ACC112 (cell line): Measurements from ENCODE around the gene TRPM3.

Source experiments
- H2AFZ ChIP-seq: fragments of 200-600 bp; sonication (generic); one replicate; pipeline ENCODE4 v1.6.0; 2017; ENCODE audit warnings: antibody characterized with exemption, low read length; ENCODE audit not compliant: unreplicated experiment
- H3K27ac ChIP-seq: fragments of 200-600 bp; sonication (generic); 2 replicates; pipeline ENCODE4 v1.5.1; 2014; ENCODE audit warnings: low read depth, mild to moderate bottlenecking, antibody characterized with exemption, low read length, moderate library complexity
- H3K27me3 ChIP-seq: fragments of 200-600 bp; sonication (generic); 2 replicates; pipeline ENCODE4 v1.6.1; 2014; ENCODE audit warnings: mild to moderate bottlenecking, antibody characterized with exemption, low read length, moderate library complexity, mixed read lengths; ENCODE audit not compliant: insufficient read depth
- H3K36me3 ChIP-seq: fragments of 200-600 bp; sonication (generic); 2 replicates; pipeline ENCODE4 v1.6.1; 2016; ENCODE audit warnings: mild to moderate bottlenecking, antibody characterized with exemption, low read length, moderate library complexity, mixed read lengths; ENCODE audit not compliant: insufficient read depth
- H3K4me1 ChIP-seq: fragments of 200-600 bp; sonication (generic); one replicate; pipeline ENCODE4 v1.6.1; 2016; ENCODE audit warnings: low read length, mixed read lengths; ENCODE audit not compliant: insufficient read depth, unreplicated experiment, control insufficient read depth
- H3K4me3 ChIP-seq: fragments of 200-600 bp; sonication (generic); 2 replicates; pipeline ENCODE4 v1.5.1; 2014; ENCODE audit warnings: mild to moderate bottlenecking, low read depth, low read length
- H3K79me2 ChIP-seq: fragments of 200-600 bp; sonication (generic); one replicate; pipeline ENCODE4 v1.6.0; 2016; ENCODE audit warnings: low read length; ENCODE audit not compliant: control insufficient read depth, unreplicated experiment, insufficient read depth

The TRPM3 gene

DNA sequence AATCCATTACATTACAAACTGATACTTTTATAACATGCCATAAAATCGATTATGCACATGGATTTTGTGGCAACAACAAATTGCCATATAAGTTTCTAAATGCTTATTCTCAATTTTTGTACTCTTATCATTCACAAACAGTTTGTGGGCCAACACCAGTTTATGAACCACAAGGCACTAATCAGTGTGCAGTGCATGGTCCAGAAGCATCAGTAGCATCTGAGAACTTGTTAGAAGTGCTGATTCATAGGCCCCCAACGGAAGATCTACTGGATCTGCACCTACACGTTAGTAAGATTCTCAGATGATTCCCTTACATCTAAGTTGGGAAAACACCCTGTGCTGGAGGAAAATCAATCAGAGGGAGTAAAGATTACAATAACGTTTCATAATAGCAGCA, 242.8 kb downstream of the TRPM3 start:
- no peaks in the 10 kb centered on the region for H3K27me3 ChIP-seq
- H3K4me3 ChIP-seq = no peak overlapping the region
- H3K79me2 ChIP-seq = no peaks in the 10 kb centered on the region
- H3K4me1 ChIP-seq = peaks cover 12% of the 10 kb centered on the region
- no peak overlapping the region for H2AFZ ChIP-seq
- H3K27ac ChIP-seq = no peak overlapping the region
- no peaks in the 10 kb centered on the region for H3K36me3 ChIP-seq

DNA sequence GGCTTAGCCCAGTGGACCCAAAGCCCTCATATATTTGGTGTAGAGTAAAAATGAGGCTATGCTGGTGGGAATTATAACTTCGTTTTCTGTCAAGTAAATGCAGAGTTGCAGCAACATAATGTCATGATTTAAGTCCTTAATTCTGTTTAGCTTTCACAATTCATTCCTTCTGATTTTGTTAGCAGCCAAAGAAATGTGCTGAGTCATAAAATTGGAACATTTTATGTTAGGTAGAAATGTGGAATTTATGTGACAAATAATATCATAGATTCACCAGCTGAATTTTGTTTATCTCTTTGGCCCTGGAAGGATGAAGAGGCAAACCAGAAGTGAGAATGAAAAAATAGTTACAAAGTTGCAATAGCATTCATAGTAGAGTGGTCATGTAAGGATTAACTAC, 247.0 kb downstream of the TRPM3 start:
- Histone ChIP-seq H2AFZ (peak overlapping the region; percentile 37), H3K79me2 (no peaks in the 10 kb centered on the region), H3K4me3 (no peak overlapping the region), H3K27me3 (no peaks in the 10 kb centered on the region), H3K36me3 (no peaks in the 10 kb centered on the region), H3K4me1 (peaks cover 19% of the 10 kb centered on the region), H3K27ac (peak overlapping the region; percentile 35; the same call in 1 of the 2 replicates)

DNA sequence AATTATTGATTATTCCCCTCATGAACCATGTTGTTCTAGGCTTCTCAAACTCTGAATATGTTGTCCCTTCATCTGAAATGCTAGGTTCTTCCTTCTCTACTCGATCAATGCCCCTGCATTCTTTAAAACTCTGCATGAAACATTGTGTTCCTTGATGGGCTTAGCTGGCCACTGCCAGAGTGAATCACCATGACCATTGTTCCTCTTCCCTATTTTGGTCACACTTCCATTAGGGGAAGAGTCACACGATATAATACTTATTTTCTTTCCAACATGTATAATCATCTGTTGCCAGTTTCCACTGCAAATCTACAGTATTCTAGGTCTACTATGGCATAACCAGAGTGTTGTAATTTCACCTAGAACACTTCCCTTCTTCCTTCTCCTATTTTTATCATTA, 247.9 kb downstream of the TRPM3 start:
- H2AFZ ChIP-seq = peak overlapping the region; percentile 53
- no peaks in the 10 kb centered on the region for H3K79me2 ChIP-seq

DNA sequence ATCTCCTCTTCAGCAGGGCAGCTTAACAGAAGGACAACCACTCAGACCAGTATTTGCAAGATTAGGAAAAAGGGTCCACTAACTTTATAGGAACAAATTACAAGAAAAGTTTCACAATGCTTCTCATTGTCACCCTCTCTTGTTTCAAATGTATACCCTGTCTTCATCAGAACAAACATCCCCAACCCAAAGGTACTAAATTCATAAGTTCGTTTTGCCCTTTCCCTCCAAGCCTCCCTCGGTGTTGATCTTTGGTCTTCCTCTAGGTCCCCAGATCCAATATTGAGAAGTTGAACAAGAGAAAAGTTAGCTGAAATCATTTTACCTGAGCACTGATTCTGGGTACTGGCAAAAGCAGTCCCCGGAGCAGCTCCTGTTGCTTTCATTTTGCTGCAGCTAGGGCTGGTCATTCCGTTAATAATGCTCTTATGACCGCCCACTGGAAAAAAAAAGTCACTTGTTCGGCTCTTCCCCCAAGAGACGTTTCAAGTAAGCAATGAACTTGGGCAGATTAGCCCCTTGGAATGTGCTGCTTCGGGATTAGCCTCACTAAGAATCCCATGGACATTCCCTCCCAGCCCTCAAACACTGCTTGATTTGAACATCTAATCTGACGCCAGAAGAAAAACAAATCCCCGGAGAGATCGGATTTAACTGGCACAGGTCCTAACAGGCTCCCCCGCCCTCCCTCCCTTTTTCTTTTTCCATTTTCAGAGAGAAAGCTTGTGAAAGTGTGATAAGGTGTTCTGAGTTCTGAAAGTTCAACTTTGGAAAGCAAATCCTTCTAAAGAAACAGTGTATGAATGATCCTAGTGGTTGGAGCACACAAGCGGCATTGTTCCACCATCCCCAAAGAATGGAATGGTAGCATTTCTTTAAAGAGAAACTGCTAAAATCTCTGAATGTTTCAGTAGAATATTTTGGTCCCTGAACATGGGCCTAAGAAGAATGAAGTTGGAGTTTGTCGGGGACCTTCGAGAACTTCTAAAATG, 252.5 kb downstream of the TRPM3 start:
- H3K4me1 ChIP-seq = peaks cover 10% of the 10 kb centered on the region
- H3K27ac ChIP-seq = no peak overlapping the region
- no peaks in the 10 kb centered on the region for H3K36me3 ChIP-seq
- H2AFZ ChIP-seq = peak overlapping the region; percentile 71
- H3K79me2 ChIP-seq = no peaks in the 10 kb centered on the region
- H3K27me3 ChIP-seq = no peaks in the 10 kb centered on the region
- H3K4me3 ChIP-seq = peak overlapping the region; percentile 83

More for the DNA sequence above, 247.9 kb downstream of the TRPM3 start:
- H3K27me3 ChIP-seq = no peaks in the 10 kb centered on the region
- peak overlapping the region; percentile 16; the same call in 1 of the 2 replicates for H3K27ac ChIP-seq
- H3K4me1 ChIP-seq = peaks cover 19% of the 10 kb centered on the region
- 0 out of 2 replicates have a peak overlapping the region, but pooled peaks have one; percentile 4 for H3K4me3 ChIP-seq
- H3K36me3 ChIP-seq = no peaks in the 10 kb centered on the region

DNA sequence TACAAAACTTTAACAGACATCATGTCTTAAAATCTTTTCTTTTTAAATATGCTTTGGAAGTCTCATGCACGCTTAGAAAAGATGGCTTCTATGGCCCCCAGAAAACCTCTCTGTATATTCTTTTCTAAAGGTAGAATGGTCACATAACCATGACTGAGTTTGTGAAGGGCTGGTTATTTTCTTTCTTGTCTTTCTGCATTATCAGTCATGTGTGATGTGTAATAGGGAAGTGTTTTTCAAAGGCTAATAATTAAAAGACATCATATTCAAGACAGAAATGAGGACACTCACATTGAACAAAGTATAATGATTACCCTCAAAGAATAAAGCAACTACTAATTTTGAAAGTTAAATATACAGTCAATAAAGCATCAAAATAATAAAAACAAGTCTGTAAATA, 253.4 kb downstream of the TRPM3 start:
- H3K27me3 ChIP-seq = no peaks in the 10 kb centered on the region
- no peak overlapping the region for H3K27ac ChIP-seq
- H3K79me2 ChIP-seq = no peaks in the 10 kb centered on the region
- H3K4me3 ChIP-seq = peak overlapping the region; percentile 83
- H3K4me1 ChIP-seq = peaks cover under 1% of the 10 kb centered on the region
- H3K36me3 ChIP-seq = no peaks in the 10 kb centered on the region
- peak overlapping the region; percentile 71 for H2AFZ ChIP-seq

DNA sequence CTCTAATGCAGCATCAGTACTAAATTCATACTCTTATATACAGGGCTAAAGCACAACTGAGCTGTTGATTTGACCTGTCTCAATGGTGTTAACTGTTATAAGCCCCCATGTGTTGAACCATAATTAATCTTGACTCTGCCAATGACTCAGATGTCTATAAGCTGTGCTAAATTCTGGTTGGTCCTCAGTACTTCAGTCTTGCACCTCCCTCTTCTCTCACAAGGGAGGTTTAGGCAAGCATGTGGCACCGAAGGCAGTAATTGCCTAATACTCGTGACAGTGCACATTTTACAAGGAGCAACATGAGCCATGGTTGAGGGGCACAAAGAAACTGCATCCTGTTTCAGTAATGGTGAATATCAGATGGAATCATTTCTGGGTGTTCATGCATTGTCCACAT, 255.9 kb downstream of the TRPM3 start:
- Histone ChIP-seq H3K27me3 (no peaks in the 10 kb centered on the region), H3K79me2 (no peaks in the 10 kb centered on the region), H3K36me3 (no peaks in the 10 kb centered on the region), H3K27ac (no peak overlapping the region), H3K4me1 (no peaks in the 10 kb centered on the region), H2AFZ (no peak overlapping the region), H3K4me3 (no peak overlapping the region)

DNA sequence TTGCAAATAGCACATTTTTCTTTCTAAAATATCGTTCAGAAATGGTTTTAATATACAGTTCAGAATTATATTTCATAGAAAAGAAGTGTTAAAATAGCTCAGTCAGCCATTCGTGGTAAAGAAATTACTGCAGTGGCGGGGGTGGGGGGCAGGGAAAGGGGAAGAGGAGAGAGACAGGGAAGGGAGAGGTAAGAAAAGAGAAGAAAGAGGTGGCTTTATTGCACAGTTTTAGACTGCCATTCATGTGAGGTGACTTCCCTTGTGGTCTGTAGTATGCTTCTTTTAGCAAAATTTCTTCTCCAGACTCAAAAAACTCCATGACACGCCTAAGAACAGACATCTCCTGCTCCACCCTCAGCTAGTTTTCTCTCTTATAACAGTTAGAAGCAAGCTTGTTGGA, 259.6 kb downstream of the TRPM3 start:
- Histone ChIP-seq H3K27me3 (no peaks in the 10 kb centered on the region), H3K4me3 (no peak overlapping the region), H3K79me2 (no peaks in the 10 kb centered on the region), H3K4me1 (no peaks in the 10 kb centered on the region), H3K36me3 (no peaks in the 10 kb centered on the region), H3K27ac (no peak overlapping the region), H2AFZ (no peak overlapping the region)

DNA sequence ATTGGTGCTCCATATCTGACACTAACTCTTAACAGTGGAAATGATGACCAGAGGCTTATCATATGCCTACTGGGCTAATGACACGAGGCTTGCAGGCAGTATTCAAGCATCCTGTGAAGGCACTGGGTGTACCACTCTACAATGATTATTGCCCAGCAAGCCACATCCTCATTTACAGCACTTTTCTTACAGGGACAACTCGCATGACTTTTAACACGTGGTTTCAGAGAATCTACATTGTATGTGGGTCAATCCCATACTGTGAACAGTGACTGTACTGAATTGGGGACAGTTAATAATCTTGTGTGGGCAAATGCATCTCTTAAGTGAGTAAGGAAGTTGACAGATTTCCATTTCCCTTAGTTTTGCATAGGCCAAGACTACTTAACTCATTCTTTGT, 260.0 kb downstream of the TRPM3 start:
- H3K79me2 ChIP-seq = no peaks in the 10 kb centered on the region
- H2AFZ ChIP-seq = no peak overlapping the region
- no peaks in the 10 kb centered on the region for H3K36me3 ChIP-seq
- H3K27me3 ChIP-seq = no peaks in the 10 kb centered on the region
- no peak overlapping the region for H3K27ac ChIP-seq
- no peaks in the 10 kb centered on the region for H3K4me1 ChIP-seq
- no peak overlapping the region for H3K4me3 ChIP-seq

DNA sequence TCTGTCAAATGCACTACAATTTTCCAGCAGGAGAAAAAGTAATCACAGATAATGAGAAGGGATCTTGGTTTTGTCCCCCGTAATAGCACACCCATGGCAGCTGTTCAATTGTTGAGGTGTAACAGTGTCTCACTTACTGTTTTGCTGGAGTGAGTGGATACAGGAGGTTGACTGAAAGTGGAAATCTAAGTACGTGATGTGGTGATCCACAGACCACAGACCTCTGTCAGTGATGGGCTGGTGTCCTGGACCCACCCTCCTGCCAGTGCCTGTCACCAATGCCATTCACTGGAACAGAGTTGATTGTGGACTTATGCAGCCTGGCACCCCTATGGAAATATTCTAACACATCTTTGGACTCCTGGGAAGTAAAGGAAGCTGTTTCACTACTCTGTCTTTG, 261.7 kb downstream of the TRPM3 start:
- Histone ChIP-seq H3K36me3 (no peaks in the 10 kb centered on the region), H3K4me3 (no peak overlapping the region), H3K27me3 (no peaks in the 10 kb centered on the region), H3K27ac (no peak overlapping the region), H2AFZ (no peak overlapping the region), H3K79me2 (no peaks in the 10 kb centered on the region), H3K4me1 (no peaks in the 10 kb centered on the region)

DNA sequence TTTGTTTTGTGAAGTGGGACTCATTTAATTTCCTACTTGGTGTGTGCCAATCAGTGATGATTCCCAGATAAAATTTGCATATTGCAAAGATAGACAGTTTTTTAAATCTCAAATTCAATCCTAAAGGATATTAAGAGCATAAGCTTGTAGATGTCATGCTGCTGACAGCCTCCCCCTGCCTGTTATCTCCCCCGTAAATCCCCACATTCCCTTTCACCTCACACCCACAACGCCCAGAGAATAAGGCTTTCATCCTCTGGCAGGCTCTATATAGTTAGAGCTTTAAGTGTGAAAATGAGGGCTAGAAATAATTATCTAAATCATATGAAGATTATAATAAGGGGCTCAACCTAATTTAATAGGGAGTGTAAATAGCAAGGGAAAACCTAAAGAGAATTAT, 265.0 kb downstream of the TRPM3 start:
- Histone ChIP-seq H2AFZ (no peak overlapping the region), H3K4me1 (no peaks in the 10 kb centered on the region), H3K27ac (no peak overlapping the region), H3K36me3 (no peaks in the 10 kb centered on the region), H3K27me3 (no peaks in the 10 kb centered on the region), H3K4me3 (no peak overlapping the region), H3K79me2 (no peaks in the 10 kb centered on the region)

DNA sequence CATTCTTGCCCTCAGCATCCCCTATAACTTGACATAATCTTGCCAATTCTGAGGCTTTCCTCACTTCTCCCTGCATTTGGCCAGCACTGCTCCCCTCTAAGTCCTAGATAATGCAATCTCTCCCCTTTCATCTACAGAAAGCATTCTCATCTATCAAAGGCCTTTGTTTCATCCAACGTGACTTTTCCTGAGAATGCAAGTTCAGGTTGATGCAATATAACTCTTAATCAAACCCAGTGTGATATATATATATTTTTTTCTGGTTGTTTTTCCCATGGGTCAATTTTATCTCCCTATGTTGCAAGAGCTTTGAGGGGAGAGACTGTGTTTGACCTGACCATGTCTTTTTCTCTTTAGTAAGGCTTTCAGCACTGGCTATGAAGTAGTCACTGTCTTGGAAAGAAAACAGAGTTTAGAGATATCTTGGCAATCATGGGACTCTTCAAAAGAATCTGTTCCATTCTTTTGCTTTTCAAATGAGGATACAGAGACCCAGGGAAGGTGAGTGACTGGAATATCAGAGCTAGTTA, 268.6 kb downstream of the TRPM3 start:
- Histone ChIP-seq H3K79me2 (no peaks in the 10 kb centered on the region), H3K4me3 (no peak overlapping the region), H2AFZ (no peak overlapping the region), H3K27ac (no peak overlapping the region), H3K4me1 (no peaks in the 10 kb centered on the region), H3K36me3 (no peaks in the 10 kb centered on the region), H3K27me3 (no peaks in the 10 kb centered on the region)
